CD4-positive, alpha-beta T cell treated with Interleukin-17A for 4 hours (primary cell): ENCODE results near the gene RPL28.

Source experiments
- DNase-seq: peaks from one replicate; pipeline ENCODE4 v3.0.0-alpha.2; 2020; ENCODE audit warnings: mixed read lengths

RPL28 gene

GRCh38 chr19:55373993-55374757, 11.6 kb upstream of the RPL28 start:
- DNase-seq = no peak

GRCh38 chr19:55376241-55376933, 9.3 kb upstream of the RPL28 start, which contains the start of gene TMEM190:
Gene TMEM190, plus strand, starts transcription at chr19:55376826. Its CDS starts 28 bp downstream, at chr19:55376854.
- no peak for DNase-seq

- no peak for DNase-seq
Measured at GRCh38 chr19:55377356-55378131, 8.2 kb upstream of the RPL28 start.

GRCh38 chr19:55379174-55379573, 6.6 kb upstream of the RPL28 start:
- no peak for DNase-seq

- no peak for DNase-seq
Measured at GRCh38 chr19:55382013-55382412, 3.7 kb upstream of the RPL28 start.

- DNase-seq = no peak
Measured at GRCh38 chr19:55382522-55383054, 3.1 kb upstream of the RPL28 start.

GRCh38 chr19:55383279-55384130, 2.2 kb upstream of the RPL28 start:
- peak; percentile 58 for DNase-seq

GRCh38 chr19:55384131-55384919, 1.4 kb upstream of the RPL28 start, which contains the start of gene TMEM238:
Gene TMEM238, minus strand, starts transcription at chr19:55384292. Its CDS starts 33 bp downstream, at chr19:55384259.
- DNase-seq = peak; percentile 56

GRCh38 chr19:55384920-55385723, 610 bp upstream of the RPL28 start:
- DNase-seq = peak; percentile 96

GRCh38 chr19:55386493-55386971, 800 bp downstream of the RPL28 start:
- DNase-seq = peak; percentile 30

- no peak for DNase-seq
Measured at GRCh38 chr19:55387736-55388497, 2.2 kb downstream of the RPL28 start.

GRCh38 chr19:55389386-55390317, 3.9 kb downstream of the RPL28 start:
- DNase-seq = no peak

GRCh38 chr19:55390461-55390880, 4.7 kb downstream of the RPL28 start:
- DNase-seq = no peak

GRCh38 chr19:55391191-55391670, 5.5 kb downstream of the RPL28 start:
- DNase-seq = no peak

GRCh38 chr19:55391702-55392615, 6.2 kb downstream of the RPL28 start:
- no peak for DNase-seq

- DNase-seq = no peak
Measured at GRCh38 chr19:55392820-55393761, 7.4 kb downstream of the RPL28 start.
